GM19455 (cell line): ENCODE results near the gene FARP1.

Source experiments
- ATAC-seq: cut with Tn5 transposase; IDR thresholded peaks from one replicate; pipeline ENCODE4 v1.9.1; 2021; ENCODE audit not compliant: unreplicated experiment

Gene FARP1

DNA sequence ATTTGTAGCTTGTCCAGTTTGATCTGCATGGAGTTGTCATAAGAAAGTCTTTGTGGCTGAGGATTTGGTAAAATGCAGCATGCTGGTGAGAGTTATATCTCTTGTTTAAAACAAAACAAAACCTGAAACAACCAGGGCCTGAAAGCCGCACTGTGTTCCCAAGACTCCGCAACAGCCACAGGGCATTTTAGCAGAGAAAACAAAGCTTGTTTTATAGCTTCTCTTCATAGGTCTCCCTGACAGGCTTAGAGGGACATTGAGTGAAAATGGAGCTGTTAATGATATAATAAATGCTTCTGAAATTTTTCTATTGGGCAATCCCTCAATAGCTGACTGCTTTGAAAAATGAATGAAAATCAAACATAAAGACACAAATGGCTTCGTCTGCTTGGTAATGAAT lies 182.8 kb downstream of the FARP1 start:
- ATAC-seq = no peak

GRCh38 chr13:98326291-98326690 lies 183.4 kb downstream of the FARP1 start:
- ATAC-seq = no peak

GRCh38 chr13:98327371-98328270 lies 184.7 kb downstream of the FARP1 start:
- no peak for ATAC-seq

DNA sequence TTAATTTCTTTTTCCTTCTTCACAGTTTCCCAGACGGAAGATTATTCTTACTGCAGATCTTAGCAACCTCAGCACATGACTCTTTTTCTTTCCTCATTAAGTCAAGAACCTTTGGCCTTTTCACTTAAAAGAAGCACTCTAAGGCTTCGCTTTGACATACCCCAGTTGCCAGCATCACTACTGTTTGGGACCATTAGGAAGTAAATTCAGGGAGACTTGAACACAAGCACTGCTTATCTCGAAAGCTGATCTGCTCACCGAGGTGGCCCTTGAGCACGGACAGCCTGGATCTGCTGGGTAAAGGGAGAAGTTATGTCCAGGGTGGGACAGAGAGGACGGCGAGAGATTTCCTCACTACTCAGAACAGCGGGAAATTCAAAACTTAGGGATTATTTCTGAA lies 185.6 kb downstream of the FARP1 start:
- no peak for ATAC-seq

- no peak for ATAC-seq
Measured at GRCh38 chr13:98332222-98332621, 189.3 kb downstream of the FARP1 start.

GRCh38 chr13:98332691-98333090 lies 189.8 kb downstream of the FARP1 start:
- no peak for ATAC-seq

- no peak for ATAC-seq
Measured at GRCh38 chr13:98333486-98333885, 190.6 kb downstream of the FARP1 start.

GRCh38 chr13:98334620-98335205 lies 191.8 kb downstream of the FARP1 start:
- ATAC-seq = no peak

- ATAC-seq = no peak
Measured at GRCh38 chr13:98335721-98336120, 192.8 kb downstream of the FARP1 start.

GRCh38 chr13:98338310-98338709 lies 195.4 kb downstream of the FARP1 start:
- ATAC-seq = no peak

- ATAC-seq = no peak
Measured at GRCh38 chr13:98339684-98340425, 197.0 kb downstream of the FARP1 start.

DNA sequence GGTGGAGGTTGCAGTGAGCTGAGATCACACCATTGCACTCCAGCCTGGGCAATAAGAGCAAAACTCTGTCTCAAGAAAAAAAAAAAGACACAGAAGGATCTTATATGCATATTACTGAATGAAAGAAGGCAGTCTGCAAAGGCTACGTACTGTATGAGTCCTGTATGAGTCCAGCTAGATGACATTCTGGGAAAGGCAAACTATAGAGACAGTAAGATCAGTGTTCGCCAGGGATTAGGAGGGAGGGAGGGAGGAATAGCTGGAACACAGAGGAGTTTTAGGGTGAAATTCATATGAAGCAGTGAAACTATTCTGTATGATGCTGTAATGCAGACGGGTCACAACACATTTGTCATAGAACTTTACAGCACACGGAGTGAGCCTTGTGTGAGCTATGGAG lies 200.1 kb downstream of the FARP1 start:
- no peak for ATAC-seq

DNA sequence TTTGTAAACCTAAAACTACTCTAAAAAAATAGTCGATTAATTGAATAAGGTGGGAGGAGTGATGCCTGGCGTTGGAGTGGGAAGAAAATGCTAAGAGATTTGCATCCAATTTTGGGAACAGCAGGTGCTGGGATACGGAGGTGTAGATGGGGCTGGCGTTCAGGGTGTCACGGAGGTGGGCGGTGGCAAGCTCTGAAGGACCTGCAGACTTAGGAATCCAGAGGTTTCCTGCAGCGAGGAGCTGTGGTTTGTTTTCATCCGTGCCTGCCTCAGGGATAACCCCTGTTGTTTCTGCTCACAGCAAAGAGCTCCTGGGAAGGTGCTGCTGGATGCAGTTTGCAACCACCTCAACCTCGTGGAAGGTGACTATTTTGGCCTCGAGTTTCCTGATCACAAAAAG lies 200.6 kb downstream of the FARP1 start:
- ATAC-seq = no peak

DNA sequence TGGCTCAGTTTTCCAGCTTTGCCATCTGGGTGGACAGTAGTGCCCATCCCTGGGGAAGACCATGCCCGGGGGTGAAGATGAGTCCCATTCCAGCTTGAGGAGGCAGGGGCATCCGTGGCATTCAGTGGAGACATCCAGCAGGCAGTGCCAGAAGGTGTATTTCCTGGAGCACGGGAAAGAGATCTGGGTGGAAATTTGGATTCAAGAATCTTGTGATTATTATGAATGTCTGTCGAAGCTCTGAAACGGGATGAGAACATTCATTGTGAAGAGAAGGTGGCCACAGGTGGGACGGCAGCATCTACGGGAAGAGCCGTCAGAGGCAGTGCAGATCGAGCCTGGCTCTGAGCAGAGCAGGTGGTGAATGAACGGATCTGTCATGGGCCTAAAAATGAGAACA lies 201.5 kb downstream of the FARP1 start:
- ATAC-seq = no peak

DNA sequence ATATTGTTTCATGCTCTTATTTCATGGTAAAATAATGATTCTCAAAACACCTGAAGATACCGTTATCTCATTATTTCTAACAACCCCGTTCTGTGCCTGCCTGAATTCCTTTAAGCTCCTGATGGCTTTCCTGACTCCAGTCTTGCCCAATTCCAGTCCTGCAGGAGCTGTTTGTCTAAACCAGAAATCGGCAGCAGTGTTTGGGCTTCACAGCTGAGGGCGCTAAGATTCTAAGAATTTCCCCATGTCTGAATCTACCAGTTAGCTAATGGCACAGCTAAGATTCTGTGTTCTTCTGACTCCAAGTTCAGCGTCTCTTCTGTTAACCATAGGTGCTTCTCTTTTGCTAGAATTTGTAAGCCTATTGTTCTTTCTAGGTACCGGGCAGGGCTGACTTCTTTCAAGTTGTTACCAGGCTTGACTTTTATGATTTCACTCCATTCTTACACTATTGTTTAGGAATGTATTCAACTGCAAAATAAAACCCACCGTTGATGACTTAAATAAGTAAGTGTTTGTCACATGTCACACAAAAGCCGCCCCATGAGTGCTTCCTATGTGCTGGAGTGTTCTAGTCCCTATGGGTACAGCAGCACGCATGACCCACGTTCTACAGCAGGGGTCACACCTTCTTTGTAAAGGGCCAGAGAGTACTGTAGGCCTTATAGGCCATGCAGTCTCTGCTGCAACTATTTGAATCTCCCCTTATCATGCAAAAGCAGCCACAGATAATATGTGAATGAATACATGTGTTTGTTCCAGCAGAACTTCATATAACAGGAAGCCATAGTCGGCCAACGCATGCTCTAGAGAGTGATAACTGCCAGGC lies 202.4 kb downstream of the FARP1 start:
- no peak for ATAC-seq

- no peak for ATAC-seq
Measured at GRCh38 chr13:98346904-98347636, 204.2 kb downstream of the FARP1 start.

DNA sequence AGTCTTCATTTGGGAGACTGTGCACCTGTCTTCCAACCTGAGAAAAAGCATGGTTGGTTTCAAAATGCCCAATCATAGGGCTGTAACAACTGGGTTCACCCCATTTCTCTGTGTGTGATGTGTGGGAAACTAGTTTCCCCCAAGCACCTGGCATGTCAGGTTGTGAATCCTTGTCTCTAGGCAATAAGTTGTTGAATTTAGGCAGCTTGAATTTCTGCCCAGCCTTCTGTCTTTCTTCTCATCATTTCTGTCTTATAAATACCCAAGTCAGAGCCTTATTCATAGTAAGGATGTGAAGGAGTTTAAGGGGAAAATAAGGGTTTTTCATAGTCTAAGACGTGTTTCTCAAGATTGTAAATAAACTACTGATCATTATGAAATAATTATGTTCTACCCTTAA lies 204.9 kb downstream of the FARP1 start:
- ATAC-seq = no peak

DNA sequence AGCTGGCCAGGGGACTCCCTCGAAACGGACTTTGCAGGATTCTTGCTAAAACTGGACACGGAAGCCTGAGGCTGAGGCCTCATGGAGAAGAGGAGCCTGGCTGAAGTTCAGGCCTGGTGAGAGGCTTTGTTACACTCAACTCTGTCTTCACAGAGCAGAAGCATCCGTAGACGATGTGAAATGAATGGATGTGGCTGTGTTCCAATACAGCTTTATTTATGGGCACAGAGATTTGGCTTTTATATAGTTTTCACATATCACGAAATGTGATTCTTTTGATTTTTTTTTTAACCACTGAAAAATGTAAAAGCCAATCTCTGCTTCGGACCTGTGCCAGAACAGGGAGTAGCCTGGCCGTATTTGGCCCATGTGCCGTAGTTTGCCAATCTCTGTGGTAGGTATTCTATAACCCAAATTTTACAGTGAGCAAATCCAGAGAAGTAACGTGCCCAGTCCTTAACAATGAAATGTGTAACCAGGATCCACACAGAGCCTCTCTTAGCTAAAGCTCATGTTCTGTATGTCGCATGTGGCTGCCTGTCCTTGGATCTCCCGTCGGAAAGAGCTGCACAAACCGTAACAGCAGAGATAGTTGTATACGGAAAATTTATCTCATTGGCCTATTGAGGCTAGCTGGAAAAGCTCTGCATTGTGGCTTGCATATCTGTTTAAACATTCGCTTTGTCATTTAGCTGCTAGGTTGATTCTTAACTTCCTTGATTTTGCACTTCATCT lies 205.7 kb downstream of the FARP1 start:
- no peak for ATAC-seq

- ATAC-seq = no peak
Measured at GRCh38 chr13:98349731-98350305, 206.9 kb downstream of the FARP1 start.
